ENCODE data around the gene LRIG2.
"Not testable (repeated sequence)": the region's sequence is repeated elsewhere in the genome, so short reads cannot be mapped to it uniquely, and the experiment has no call there.

The LRIG2 gene

GRCh38 chr1:113128116-113128515, 55.1 kb downstream of the LRIG2 start:
- DNase-seq, result no peak

GRCh38 chr1:113129529-113130185, 56.7 kb downstream of the LRIG2 start:
- no peak for DNase-seq

GRCh38 chr1:113133038-113133437, 60.0 kb downstream of the LRIG2 start:
- no peak for DNase-seq

DNA sequence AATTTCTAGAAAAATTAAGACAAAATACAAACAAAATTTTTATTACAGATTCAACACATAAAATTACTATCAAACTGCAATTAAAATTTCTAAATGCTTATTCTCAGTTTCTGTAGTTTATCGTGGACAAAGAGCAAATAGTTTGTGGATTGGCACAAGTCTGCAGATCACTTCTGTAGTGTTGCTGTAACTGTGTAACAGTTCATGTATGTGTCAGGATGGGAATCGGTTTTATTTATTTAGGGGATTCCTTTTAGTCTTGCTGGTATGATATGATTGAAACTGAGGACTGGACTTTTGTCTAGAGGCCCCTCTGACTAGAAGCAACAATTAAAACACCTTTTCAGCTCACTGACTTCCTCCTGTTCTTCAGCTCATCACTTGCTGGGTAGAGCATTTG, 60.8 kb downstream of the LRIG2 start:
- no peak for DNase-seq

- DNase-seq, result no peak
These were observed 62.5 kb downstream of the LRIG2 start for GRCh38 chr1:113135460-113135859.

DNA sequence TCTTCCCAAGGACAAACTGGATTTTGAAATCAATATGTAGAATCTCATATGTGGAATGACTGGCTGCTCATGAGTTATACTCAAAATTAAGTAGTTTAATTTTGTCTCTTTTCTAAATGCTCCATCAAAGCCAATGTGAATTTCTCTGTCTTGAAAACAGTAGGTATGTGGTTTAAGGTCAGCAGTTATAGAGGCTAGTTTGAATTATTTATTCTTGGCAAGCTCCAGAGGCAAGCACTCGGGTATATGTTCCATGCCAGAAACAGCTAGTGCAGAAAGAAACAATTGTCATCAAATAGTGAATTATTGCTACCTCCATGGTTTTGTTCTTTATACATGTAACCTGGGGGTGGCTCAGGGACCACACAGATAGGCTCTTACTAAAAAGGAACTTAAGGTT, 63.5 kb downstream of the LRIG2 start:
- no peak for DNase-seq

DNA sequence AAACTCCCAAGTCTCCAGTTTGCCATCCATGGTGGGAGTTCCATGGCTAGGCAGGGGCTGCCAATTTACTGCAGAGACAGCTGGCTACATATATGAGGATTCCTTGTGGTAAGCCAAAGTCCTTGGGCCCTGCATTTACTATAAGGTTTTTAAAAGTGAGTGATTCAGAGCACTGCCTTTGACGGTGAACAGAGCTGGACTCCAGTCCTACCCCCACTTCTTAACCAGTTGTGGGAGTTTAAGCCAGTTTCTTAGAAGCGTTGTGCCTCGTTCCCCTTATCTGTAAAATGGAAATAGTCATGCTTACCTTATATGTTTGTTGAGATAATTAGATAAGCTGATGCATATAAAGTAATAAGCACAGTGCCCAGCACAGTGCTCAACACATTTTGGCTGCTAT, 64.6 kb downstream of the LRIG2 start:
- no peak for DNase-seq

GRCh38 chr1:113138778-113139177, 65.8 kb downstream of the LRIG2 start:
- no peak for DNase-seq

- no peak for DNase-seq
These were observed 67.2 kb downstream of the LRIG2 start for GRCh38 chr1:113140176-113140575.

DNA sequence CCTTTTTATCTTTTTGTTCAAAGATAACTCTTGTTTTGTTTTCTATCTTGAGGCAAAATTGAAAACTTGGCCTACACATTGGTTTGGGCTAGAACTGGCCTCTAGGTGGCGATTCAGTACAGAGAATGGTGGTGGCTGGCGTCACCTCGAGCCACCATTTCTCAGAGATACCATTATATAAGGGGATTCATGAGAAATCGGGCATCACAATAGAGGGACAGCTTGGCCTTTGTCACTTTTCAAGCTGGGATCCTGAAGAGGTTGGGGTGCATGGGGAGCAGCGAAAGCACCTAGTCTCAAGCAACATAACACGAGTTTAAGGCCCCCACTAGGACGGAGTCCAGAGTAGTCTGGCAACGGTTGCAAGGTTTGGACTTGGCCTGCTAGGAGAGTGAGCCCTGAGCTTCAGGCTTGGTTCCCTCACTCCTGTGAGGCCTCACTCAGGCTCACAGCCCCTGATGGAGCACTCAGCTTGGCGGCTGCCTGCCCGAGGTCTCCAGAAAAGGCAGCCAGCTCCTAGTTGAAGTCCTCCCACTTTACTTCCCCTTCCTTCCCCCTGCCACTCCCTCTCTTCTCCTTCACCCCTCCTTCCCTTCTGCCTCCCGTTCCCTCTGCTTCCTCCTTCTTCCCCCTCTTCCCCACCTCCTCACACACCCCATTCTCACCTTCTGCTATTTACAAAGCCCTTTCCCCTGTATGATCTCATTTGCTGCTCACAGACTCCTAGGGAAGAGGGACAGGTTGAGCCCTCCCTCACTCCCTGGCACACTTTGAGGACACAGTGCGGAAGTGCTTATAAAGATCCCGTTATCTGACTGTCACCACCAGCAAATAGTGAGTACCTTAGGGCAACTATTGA, 67.8 kb downstream of the LRIG2 start:
- DNase-seq, result no peak

DNA sequence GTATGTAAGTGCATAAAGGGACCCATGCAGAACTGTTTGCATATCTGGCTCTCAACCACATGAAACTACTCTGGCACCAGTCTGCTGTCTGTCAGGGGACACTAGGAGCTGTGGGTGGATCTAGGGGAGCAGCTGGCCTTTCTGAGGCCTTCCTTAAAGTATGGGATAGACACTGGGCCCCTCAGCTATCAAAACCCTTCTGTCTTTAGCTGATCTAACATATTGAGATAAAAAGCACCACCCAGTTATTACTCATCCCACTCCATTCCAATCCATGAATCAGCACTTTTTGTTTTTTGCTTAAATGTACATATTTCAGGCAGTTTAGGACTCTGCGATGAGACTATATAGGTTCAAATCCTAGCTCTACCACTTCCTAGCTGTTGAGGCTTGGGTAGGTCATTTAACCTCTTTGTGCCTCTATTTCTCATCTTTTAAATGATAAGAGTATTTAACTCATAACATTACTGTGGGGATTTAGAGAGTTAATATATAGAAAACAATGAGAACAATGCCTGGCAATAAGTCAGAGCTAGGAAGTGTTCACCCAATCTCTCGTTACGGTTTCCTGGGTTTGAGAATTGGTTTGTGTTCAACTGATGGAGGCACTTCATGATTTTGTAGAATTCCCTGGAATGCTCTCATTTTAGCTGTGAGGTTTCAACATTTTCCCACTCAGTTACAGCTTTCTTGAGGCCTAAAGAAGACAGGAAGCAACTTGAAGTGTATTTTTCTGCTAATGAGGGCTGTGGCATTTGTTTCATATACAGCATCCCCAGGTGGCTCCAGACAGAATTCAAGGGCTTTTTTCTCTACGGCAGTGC, 68.9 kb downstream of the LRIG2 start:
- DNase-seq, result no peak

GRCh38 chr1:113142791-113143190, 69.8 kb downstream of the LRIG2 start:
- DNase-seq, result no peak

DNA sequence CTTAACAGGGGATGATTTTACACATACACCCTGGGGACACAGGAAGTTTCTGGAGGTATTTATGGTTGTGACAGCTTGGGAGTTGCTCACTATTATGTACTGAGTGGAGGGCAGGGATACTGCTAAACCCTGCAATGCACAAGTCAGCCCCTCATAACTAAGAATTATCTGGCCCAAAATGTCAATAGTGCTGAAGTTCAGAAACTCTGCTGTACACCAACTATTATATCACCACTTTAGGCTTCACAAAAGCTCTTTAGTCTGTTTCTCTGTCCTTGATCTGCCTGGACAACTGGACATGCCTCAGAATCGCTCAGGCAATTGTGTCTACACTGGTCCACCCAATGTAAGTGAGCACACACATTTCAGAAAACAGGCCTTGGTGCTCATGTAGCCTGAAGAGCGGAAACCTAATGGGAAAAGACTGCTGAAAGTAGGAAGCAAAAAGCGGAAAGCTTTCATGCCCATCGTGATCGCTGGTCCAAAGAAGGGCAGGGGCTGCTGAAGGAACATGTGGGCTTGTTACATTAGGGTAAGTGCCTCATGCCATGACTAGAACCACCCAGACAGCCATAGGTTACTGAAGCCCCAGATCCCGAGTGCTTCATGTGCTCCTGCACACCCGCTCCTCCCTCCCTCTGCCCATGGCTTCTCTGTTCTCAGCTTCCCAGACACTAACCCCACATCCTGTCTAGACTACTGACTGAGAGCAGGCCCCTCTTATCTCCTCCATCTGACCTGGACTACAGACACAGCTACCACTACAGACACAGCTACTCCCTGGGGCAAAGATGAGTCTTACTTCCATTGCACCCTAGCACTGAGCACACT, 73.5 kb downstream of the LRIG2 start:
- no peak for DNase-seq

DNA sequence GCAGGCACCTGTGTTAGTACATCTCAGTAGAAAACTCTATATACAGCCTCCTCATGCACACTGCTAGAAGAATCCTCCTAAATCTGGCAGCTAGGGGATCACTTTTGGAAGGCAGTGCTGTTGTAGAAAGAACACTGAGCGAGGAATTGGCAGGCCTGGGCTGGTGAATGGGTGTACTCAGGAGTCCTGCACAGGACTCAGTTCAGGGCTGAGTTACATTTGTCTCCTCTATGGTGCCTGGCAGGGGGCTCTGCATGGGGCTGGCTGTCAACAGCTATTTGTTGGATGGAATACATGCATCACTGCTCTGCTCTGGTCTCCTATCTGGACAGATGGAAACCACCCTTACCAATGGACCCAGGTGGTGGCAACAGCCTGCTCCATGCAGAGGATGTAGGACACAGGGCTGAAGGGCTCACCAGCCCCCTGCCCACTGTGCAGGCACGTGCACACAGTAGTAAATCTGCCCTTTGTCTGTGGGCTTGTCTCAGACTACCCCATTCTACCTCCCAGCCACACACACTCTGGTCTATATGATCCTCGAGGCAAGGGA, 74.2 kb downstream of the LRIG2 start:
- no peak for DNase-seq

- DNase-seq, result no peak
These were observed 74.8 kb downstream of the LRIG2 start for GRCh38 chr1:113147826-113148225.

DNA sequence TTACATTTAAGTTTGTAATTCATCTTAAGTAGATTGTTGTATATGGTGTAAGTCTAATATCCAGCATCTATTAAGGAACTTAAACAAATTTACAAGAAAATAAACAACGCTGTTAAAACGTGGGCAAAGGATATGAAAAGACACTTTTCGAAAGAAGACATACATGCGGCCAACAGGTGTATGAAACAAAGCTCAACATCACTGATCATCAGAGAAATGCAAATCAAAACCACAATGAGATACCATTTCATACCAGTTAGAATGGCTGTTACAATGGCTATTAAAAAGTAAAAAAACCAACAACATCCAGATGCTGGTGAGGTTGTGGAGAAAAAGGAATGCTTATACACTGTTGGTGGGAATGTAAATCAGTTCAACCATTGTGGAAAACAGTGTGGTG, 77.5 kb downstream of the LRIG2 start:
- not testable (repeated sequence) for DNase-seq

DNA sequence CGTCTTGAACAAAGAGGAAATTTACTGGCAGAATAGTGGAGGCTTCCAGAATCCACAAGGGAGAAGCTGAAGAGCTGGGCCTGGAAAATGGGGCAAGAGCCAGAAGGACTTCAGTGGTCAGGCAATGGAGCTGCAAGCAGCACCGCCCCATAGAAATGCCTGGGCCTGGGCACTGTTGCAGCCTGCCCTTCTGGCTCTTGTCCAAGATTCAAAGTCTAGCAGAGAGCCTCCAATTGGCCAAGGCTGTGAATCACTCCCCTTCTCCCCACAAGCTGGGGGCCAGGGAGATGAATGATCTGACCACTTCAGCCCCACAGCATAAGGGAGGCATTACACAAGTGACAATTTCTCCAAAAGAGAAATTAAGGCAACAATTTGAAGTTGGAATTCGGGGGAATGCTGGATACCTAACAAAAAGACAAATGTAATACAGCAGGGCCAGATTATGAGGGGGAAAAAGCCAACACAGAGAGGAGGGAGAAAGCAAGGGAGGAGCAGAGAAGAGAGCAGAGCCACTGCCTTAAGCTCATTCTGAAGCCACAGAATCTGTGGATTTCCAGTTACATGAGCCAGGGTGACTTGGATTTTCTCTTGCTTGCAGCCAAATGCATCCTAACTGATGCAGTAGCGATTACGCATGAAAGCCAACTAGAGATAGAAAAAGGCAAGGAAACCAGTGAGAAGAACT, 80.3 kb downstream of the LRIG2 start:
- DNase-seq, result no peak

DNA sequence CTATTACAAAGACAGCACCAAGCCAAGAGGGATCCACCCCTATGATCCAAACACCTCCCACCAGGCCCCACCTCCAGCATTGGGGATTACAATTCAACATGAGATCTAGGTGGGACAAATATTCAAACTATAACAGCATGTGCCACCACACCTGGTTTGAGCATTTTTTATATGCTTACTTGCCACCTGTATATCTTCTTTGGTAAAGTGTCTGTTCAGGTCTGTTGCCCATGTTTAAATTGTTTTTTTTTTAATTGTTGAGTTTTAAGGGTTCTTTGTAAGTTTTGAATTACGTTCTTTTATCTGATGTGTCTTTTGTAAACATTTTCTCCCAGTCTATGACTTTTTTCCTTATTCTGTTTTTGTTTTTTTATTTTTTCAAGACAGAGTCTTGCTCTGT, 83.4 kb downstream of the LRIG2 start:
- DNase-seq, result no peak

DNA sequence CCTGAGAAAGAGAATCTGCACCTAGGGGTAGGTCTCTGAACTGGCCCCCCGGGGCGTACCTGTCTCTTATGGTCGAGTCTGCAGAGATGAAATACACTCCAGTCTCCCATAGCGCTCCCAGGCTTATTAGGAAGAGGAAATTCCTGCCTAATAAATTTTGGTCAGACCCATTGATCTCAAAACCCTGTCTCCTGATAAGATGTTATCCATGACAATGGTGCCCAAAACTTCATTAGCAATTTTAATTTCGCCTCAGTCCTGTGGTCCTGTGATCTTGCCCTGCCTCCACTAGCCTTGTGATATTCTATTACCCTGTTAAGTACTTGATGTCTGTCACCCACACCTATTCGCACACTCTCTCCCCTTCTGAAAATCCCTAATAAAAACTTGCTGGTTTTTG, 85.7 kb downstream of the LRIG2 start:
- DNase-seq, result not testable (repeated sequence)

DNA sequence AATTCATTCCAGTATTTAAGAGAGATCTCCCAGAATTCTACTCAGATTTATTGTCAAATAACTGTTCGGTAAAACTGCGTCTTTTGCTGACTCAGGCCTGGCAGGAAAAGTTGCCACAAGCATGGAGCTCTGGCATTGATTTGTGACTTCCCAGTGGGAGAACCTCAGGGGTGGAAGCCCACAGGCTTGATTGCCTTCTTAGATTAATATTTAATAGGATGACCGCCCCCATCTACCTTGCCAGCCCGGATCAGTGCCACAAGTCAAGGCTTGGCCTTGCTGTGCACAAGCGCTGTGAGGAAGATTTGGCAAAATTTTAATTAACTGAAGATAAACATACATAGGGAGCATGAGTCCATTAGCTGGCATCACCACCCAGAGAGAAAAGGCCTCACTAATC, 93.5 kb downstream of the LRIG2 start:
- no peak for DNase-seq

DNA sequence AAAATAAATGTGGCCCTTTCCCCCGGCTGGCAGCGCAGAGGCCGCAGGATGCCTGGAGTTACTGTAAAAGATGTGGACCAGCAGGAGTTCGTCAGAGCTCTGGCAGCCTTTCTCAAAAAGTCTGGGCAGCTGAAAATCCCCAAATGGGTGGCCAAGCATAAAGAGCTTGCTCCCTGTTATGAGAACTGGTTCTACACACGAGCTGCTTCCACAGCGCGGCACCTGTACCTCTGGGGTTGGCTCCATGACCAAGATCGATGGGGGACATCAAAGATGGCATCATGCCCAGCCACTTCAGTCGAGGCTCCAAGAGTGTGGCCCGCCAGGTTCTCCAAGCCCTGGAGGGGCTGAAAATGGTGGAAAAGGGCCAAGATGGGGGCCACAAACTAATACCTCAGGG, 95.9 kb downstream of the LRIG2 start:
- DNase-seq, result no peak

DNA sequence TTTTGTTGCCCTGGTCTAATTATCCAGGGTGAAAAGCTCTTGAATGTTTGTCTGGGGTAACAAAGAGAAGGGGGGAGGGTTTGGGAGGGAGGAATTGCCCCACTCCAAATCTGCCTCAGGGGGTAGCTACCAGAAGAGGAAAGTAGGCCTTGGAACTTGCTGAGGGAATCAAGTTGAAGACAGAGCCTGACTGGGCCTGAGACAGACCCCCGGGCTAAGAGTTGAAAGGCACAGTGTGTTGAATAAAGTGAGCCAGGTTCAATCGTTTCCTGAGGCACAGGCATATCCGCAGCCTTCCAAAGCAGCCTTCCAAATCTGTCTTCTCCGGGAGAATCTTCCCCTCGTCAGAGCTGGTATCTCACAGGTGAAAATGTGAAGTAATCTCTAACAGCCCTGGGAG, 96.6 kb downstream of the LRIG2 start:
- no peak for DNase-seq
